Stimulated activated CD8-positive, alpha-beta memory T cell treated with anti-CD3 and anti-CD28 coated beads, Interleukin-12 subunit alpha, Interleukin-12 subunit beta, amount 100 ng/mL, for 1 hour (primary cell): ENCODE measurements around the gene FAM43B.

Experiments
- DNase-seq: peaks from one replicate; pipeline ENCODE4 v3.0.0-alpha.2; 2020; ENCODE audit warnings: low read depth

Gene FAM43B

GRCh38 chr1:20551161-20551560, 1.2 kb upstream of the FAM43B start:
- DNase-seq = no peak

GRCh38 chr1:20552728-20553445, 514 bp downstream of the FAM43B start:
- DNase-seq = no peak

GRCh38 chr1:20555025-20555757, 2.8 kb downstream of the FAM43B start:
- DNase-seq = no peak

- DNase-seq = no peak
Observed at GRCh38 chr1:20555758-20556120, 3.4 kb downstream of the FAM43B start.

GRCh38 chr1:20558191-20558590, 5.8 kb downstream of the FAM43B start:
- no peak for DNase-seq

GRCh38 chr1:20560966-20561365, 8.6 kb downstream of the FAM43B start:
- no peak for DNase-seq

- DNase-seq = no peak
Observed at GRCh38 chr1:20565234-20565633, 12.9 kb downstream of the FAM43B start.

- DNase-seq = no peak
Observed at GRCh38 chr1:20569523-20570098, 17.2 kb downstream of the FAM43B start.

- DNase-seq = no peak
Observed at GRCh38 chr1:20571427-20571826, 19.1 kb downstream of the FAM43B start.

- DNase-seq = no peak
Observed at GRCh38 chr1:20573987-20574386, 21.6 kb downstream of the FAM43B start.

- DNase-seq = peak; percentile 33
Observed at GRCh38 chr1:20574686-20575540, 22.5 kb downstream of the FAM43B start.

- no peak for DNase-seq
Observed at GRCh38 chr1:20575541-20576336, 23.4 kb downstream of the FAM43B start.

- DNase-seq = no peak
Observed at GRCh38 chr1:20578062-20578461, 25.7 kb downstream of the FAM43B start.

GRCh38 chr1:20578721-20579395, 26.5 kb downstream of the FAM43B start:
- no peak for DNase-seq

GRCh38 chr1:20584890-20585289, 32.5 kb downstream of the FAM43B start:
- DNase-seq = no peak

GRCh38 chr1:20586953-20587660, 34.7 kb downstream of the FAM43B start:
- no peak for DNase-seq

GRCh38 chr1:20587661-20588053, 35.3 kb downstream of the FAM43B start:
- DNase-seq = no peak

- DNase-seq = no peak
Observed at GRCh38 chr1:20588634-20589225, 36.4 kb downstream of the FAM43B start, which contains the start of gene CDA. Gene CDA (plus strand): TSS chr1:20589097. CDS start chr1:20589130, 33 bp downstream.

GRCh38 chr1:20589331-20590278, 37.2 kb downstream of the FAM43B start:
- DNase-seq = no peak
